HCT116 (cell line): Measurements from ENCODE around the gene SETD1B. TPM values are rescaled to one million over a fixed set of nuclear protein-coding genes. Genes with fewer than 3 reads are reported as not detected.

Experiments
- ATAC-seq: fragments of 200-7000 bp; cut with Tn5 transposase; 2 replicates; pipeline ENCODE4 v1.9.1; 2020; ENCODE audit warnings: mild to moderate bottlenecking, moderate library complexity
- BruUV-seq: library from RNA; stranded (reverse); fragments of 400-500 nt; replicated peaks from 2 replicates; lab custom pipeline; 2021; lab: Mats Ljungman, UMichigan
- CTCF ChIA-PET: fragments of 300-600 bp; sonication (Branson Sonifier 250); formaldehyde crosslinking; loops from one replicate; lab custom pipeline; 2021; ENCODE audit warnings: antibody characterized with exemption; lab: Charles Lee
- POLR2A ChIA-PET: fragments of 300-600, 350-600 bp; sonication (Branson Sonifier 250); formaldehyde crosslinking; loops from one replicate; lab custom pipeline; 2021; ENCODE audit warnings: antibody characterized with exemption; lab: Charles Lee
- RAD21 ChIA-PET, 2 experiments: fragments of 300-600 bp; sonication (Branson Sonifier 250); formaldehyde crosslinking; loops; one replicate each; lab custom pipeline; 2023; ENCODE audit warnings: low total read pairs in 2 of 2; ENCODE audit not compliant: uncharacterized antibody in 2 of 2, unreplicated experiment in 2 of 2, low non-redundant PET in 1 of 2; lab: Charles Lee
- DNase-seq: peaks from one replicate; pipeline ENCODE4 v3.0.0-alpha.2; 2010; ENCODE audit warnings: low read depth, low spot score
- H2AFZ ChIP-seq: fragments of 200-600 bp; shearing (Covaris generic), sonication (generic); 2 replicates; pipeline ENCODE4 v1.6.1; 2017; ENCODE audit warnings: low read depth, mixed run types, mixed read lengths, antibody characterized with exemption, low read length; ENCODE audit not compliant: poor library complexity, severe bottlenecking
- H3K27ac ChIP-seq: 2 replicates; pipeline ENCODE4 v1.5.1; 2012; ENCODE audit warnings: low read depth, low read length
- H3K27me3 ChIP-seq: fragments of 200-600 bp; sonication (generic); 2 replicates; pipeline ENCODE4 v1.6.1; 2016; ENCODE audit warnings: mixed run types, low read length, mixed read lengths; ENCODE audit not compliant: insufficient read depth
- H3K36me3 ChIP-seq, 2 experiments: fragments of 200-500 bp in 1 of 2; fragments of 200-600 bp in 1 of 2; sonication (Bioruptor generic) in 1 of 2; sonication (generic) in 1 of 2; 2 replicates each; pipeline versions ENCODE4 v1.5.1 to v1.6.1; 2014 to 2016; ENCODE audit warnings: low read length in 2 of 2, inconsistent platforms in 1 of 2, mixed read lengths in 1 of 2, mixed run types in 1 of 2; ENCODE audit not compliant: insufficient read depth in 2 of 2, control insufficient read depth in 1 of 2
- H3K4me1 ChIP-seq, 2 experiments: fragments of 200-600 bp in 1 of 2; sonication (generic) in 1 of 2; 2 replicates each; pipeline versions ENCODE4 v1.5.1 to v1.6.1; 2012 to 2017; ENCODE audit warnings: low read length in 2 of 2, inconsistent platforms in 1 of 2, mild to moderate bottlenecking in 1 of 2, mixed read lengths in 1 of 2, mixed run types in 1 of 2, moderate library complexity in 1 of 2; ENCODE audit not compliant: insufficient read depth in 2 of 2, control insufficient read depth in 1 of 2
- H3K4me2 ChIP-seq: fragments of 200-600 bp; sonication (generic); 2 replicates; pipeline ENCODE4 v1.6.1; 2017; ENCODE audit warnings: mixed run types, low read length, mixed read lengths
- H3K4me3 ChIP-seq, 2 experiments: fragments of 200-600 bp in 1 of 2; sonication (generic) in 1 of 2; replicated peaks in 1 of 2; 2 replicates each; pipeline ENCODE4 v1.5.1; 2011 to 2016; ENCODE audit warnings: low read length in 2 of 2, control low read depth in 1 of 2, low read depth in 1 of 2, mild to moderate bottlenecking in 1 of 2, mixed read lengths in 1 of 2, mixed run types in 1 of 2
- H3K79me2 ChIP-seq: fragments of 200-600 bp; sonication (generic); 2 replicates; pipeline ENCODE4 v1.6.1; 2017; ENCODE audit warnings: mild to moderate bottlenecking, mixed run types, low read length, moderate library complexity, mixed read lengths; ENCODE audit not compliant: insufficient read depth
- H3K9ac ChIP-seq: fragments of 200-600 bp; sonication (generic); 2 replicates; pipeline ENCODE4 v1.6.1; 2016; ENCODE audit warnings: low read length, mixed read lengths
- H3K9me2 ChIP-seq: fragments of 200-600 bp; sonication (generic), shearing (Covaris generic); 2 replicates; pipeline ENCODE4 v1.6.1; 2017; ENCODE audit warnings: mixed run types, mild to moderate bottlenecking, moderate library complexity; ENCODE audit not compliant: insufficient read depth
- H3K9me3 ChIP-seq, 2 experiments: fragments of 200-500 bp in 1 of 2; fragments of 200-600 bp in 1 of 2; sonication (Bioruptor generic) in 1 of 2; sonication (generic) in 1 of 2; 2 replicates each; pipeline ENCODE4 v1.6.1; 2014 to 2017; ENCODE audit warnings: low read length in 2 of 2, mixed read lengths in 2 of 2, inconsistent platforms in 1 of 2, low read depth in 1 of 2, mild to moderate bottlenecking in 1 of 2, mixed run types in 1 of 2, moderate library complexity in 1 of 2; ENCODE audit not compliant: control insufficient read depth in 1 of 2, insufficient read depth in 1 of 2
- H4K20me1 ChIP-seq: fragments of 200-600 bp; sonication (generic), shearing (Covaris generic); 2 replicates; pipeline ENCODE4 v1.6.1; 2017; ENCODE audit warnings: mixed run types, mild to moderate bottlenecking, moderate library complexity; ENCODE audit not compliant: insufficient read depth
- CBX3 ChIP-seq: IDR thresholded peaks from 2 replicates; pipeline ENCODE4 v1.6.1; 2012; ENCODE audit warnings: low read depth
- CEBPB ChIP-seq: IDR thresholded peaks from 2 replicates; pipeline ENCODE4 v1.6.1; 2012; ENCODE audit warnings: low read depth
- EGR1 ChIP-seq: IDR thresholded peaks from 2 replicates; pipeline ENCODE4 v1.6.1; 2012; ENCODE audit warnings: low read depth
- EZH2 ChIP-seq: fragments of 200-600 bp; sonication (generic); IDR thresholded peaks from 2 replicates; pipeline ENCODE4 v1.6.1; 2017; ENCODE audit warnings: antibody characterized with exemption, mixed run types
- EZH2phosphoT487 ChIP-seq: fragments of 200-600 bp; IDR thresholded peaks from 2 replicates; pipeline ENCODE4 v1.6.1; 2018; ENCODE audit warnings: antibody characterized with exemption, borderline replicate concordance
- FOSL1 ChIP-seq: IDR thresholded peaks from 2 replicates; pipeline ENCODE4 v1.6.1; 2012; ENCODE audit warnings: low read depth
- JUND ChIP-seq: IDR thresholded peaks from 2 replicates; pipeline ENCODE4 v1.6.1; 2012
- MAX ChIP-seq: IDR thresholded peaks from 2 replicates; pipeline ENCODE4 v1.6.1; 2012
- POLR2A ChIP-seq: IDR thresholded peaks from 2 replicates; pipeline ENCODE4 v1.7.0; 2011; ENCODE audit warnings: borderline replicate concordance; ENCODE audit not compliant: insufficient read depth, insufficient read length; ENCODE audit errors: extremely low read depth
- RAD21 ChIP-seq: IDR thresholded peaks from 2 replicates; pipeline ENCODE4 v1.6.1; 2012; ENCODE audit warnings: low read depth, mild to moderate bottlenecking
- REST ChIP-seq: IDR thresholded peaks from 2 replicates; pipeline ENCODE4 v1.6.1; 2012; ENCODE audit warnings: low read depth
- SP1 ChIP-seq: IDR thresholded peaks from 2 replicates; pipeline ENCODE4 v1.6.1; 2012; ENCODE audit warnings: low read depth
- SRF ChIP-seq: IDR thresholded peaks from 2 replicates; pipeline ENCODE4 v1.6.1; 2012; ENCODE audit warnings: low read depth
- TCF7L2 ChIP-seq: IDR thresholded peaks from 2 replicates; pipeline ENCODE4 v1.7.0; 2011; ENCODE audit warnings: borderline replicate concordance, inconsistent platforms; ENCODE audit not compliant: insufficient read depth, insufficient read length; ENCODE audit errors: extremely low read depth
- YY1 ChIP-seq: IDR thresholded peaks from 2 replicates; pipeline ENCODE4 v1.6.1; 2011; ENCODE audit warnings: low read length, low read depth, moderate library complexity, mild to moderate bottlenecking; ENCODE audit not compliant: insufficient replicate concordance; ENCODE audit errors: extremely low read depth
- ZBTB33 ChIP-seq: IDR thresholded peaks from 2 replicates; pipeline ENCODE4 v1.6.1; 2011; ENCODE audit warnings: mild to moderate bottlenecking, low read length, moderate library complexity; ENCODE audit not compliant: insufficient replicate concordance; ENCODE audit errors: extremely low read depth
- ZNF274 ChIP-seq: fragments of 200-500 bp; sonication (Bioruptor generic); IDR thresholded peaks from 2 replicates; pipeline ENCODE4 v1.6.1; 2014; ENCODE audit warnings: mild to moderate bottlenecking, low read depth, low read length, inconsistent platforms
- intact Hi-C: fragments of 100-400 bp; cut with micrococcal nuclease; formaldehyde crosslinking; loops from 2 replicates; pipeline ENCODE4 v1.10.0; 2022
- total RNA-seq: library from RNA; stranded (reverse); gene quantifications from one replicate; pipeline ENCODE4 v1.2.1, GENCODE V29; 2021; ENCODE audit not compliant: unreplicated experiment
- TF ChIP-seq, protein P1 (sequence below): IDR thresholded peaks from 2 replicates; pipeline ENCODE4 v1.6.1; 2012
- TF ChIP-seq, protein P2 (sequence below), 3 experiments: fragments of 200-600 bp in 1 of 3; sonication (generic) in 1 of 3; IDR thresholded peaks in 2 of 3; conservative IDR thresholded peaks in 1 of 3; 2 replicates each; pipeline ENCODE4 v1.5.1; 2012 to 2017; ENCODE audit warnings: low read depth in 2 of 3, low read length in 2 of 3, antibody characterized with exemption in 1 of 3, borderline replicate concordance in 1 of 3, control low read depth in 1 of 3, mild to moderate bottlenecking in 1 of 3, mixed read lengths in 1 of 3, mixed run types in 1 of 3, moderate library complexity in 1 of 3; ENCODE audit not compliant: insufficient read depth in 1 of 3

SETD1B gene
- total RNA-seq, 1 experiment from 2014 or later: 17.5 TPM

- no peak overlapping the region for H3K4me3 ChIP-seq
- no peak for DNase-seq
- no peaks in the 10 kb centered on the region for H3K36me3 ChIP-seq
- H3K4me1 ChIP-seq: peaks cover 0 to 5% of the 10 kb centered on the region in 2 experiments; a peak in 1 of 4 replicates
- no peak for TF ChIP-seq EGR1
- no peak for TF ChIP-seq JUND
- TF ChIP-seq ZBTB33: no peak
- TF ChIP-seq EZH2: no peak
- TF ChIP-seq, protein P1, sequence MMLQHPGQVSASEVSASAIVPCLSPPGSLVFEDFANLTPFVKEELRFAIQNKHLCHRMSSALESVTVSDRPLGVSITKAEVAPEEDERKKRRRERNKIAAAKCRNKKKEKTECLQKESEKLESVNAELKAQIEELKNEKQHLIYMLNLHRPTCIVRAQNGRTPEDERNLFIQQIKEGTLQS: no peak
- no peak for TF ChIP-seq RAD21
- TF ChIP-seq ZNF274: no peak
- no peak for TF ChIP-seq SRF
- TF ChIP-seq EZH2phosphoT487: no peak
- TF ChIP-seq, protein P2, sequence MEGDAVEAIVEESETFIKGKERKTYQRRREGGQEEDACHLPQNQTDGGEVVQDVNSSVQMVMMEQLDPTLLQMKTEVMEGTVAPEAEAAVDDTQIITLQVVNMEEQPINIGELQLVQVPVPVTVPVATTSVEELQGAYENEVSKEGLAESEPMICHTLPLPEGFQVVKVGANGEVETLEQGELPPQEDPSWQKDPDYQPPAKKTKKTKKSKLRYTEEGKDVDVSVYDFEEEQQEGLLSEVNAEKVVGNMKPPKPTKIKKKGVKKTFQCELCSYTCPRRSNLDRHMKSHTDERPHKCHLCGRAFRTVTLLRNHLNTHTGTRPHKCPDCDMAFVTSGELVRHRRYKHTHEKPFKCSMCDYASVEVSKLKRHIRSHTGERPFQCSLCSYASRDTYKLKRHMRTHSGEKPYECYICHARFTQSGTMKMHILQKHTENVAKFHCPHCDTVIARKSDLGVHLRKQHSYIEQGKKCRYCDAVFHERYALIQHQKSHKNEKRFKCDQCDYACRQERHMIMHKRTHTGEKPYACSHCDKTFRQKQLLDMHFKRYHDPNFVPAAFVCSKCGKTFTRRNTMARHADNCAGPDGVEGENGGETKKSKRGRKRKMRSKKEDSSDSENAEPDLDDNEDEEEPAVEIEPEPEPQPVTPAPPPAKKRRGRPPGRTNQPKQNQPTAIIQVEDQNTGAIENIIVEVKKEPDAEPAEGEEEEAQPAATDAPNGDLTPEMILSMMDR (IDR thresholded peaks at IDR 0.05 in 2 of 3, conservative IDR thresholded peaks at IDR 0.05 in 1 of 3; ENCODE audit: borderline replicate concordance in 1 of 3, insufficient read depth in 1 of 3, low read depth in 2 of 3, low read length in 2 of 3): no peak
- no peak for TF ChIP-seq FOSL1
- TF ChIP-seq POLR2A: no peak
- no peak for TF ChIP-seq MAX
- no peak for TF ChIP-seq REST
- no peak for TF ChIP-seq TCF7L2
- TF ChIP-seq SP1: no peak
- no peak for TF ChIP-seq CBX3
- no peak for TF ChIP-seq YY1
- no peak for TF ChIP-seq CEBPB
- TF ChIP-seq, all 23 proteins: peak for 0
- Histone ChIP-seq H3K9ac (no peak overlapping the region), H3K9me2 (no peaks in the 10 kb centered on the region), H3K4me2 (no peak overlapping the region), H4K20me1 (no peaks in the 10 kb centered on the region), H2AFZ (no peak overlapping the region), H3K9me3 (no peaks in the 10 kb centered on the region), H3K27ac (no peak overlapping the region), H3K79me2 (no peaks in the 10 kb centered on the region), H3K27me3 (no peaks in the 10 kb centered on the region)
- CTCF ChIA-PET: interaction anchor here (1.0 kb wide), 1 partner anchor 14 kb away, joined by 3 read pairs; the partner anchor contains the start of gene PSMD9
- intact Hi-C loops: no loop called here
- RAD21 ChIA-PET: no interaction called here
- BruUV-seq: no TSS peak
- ATAC-seq: no peak
- POLR2A ChIA-PET: no interaction called here
Measured at GRCh38 chr12:121874071-121874470, 70.3 kb downstream of the SETD1B start.
